Measurements from ENCODE around the gene RALGPS2. TPM values are rescaled to one million over a fixed set of nuclear protein-coding genes. Genes with fewer than 3 reads are reported as not detected.
"Not testable (repeated sequence)": the region's sequence is repeated elsewhere in the genome, so short reads cannot be mapped to it uniquely, and the experiment has no call there.

Gene RALGPS2
- polyA plus RNA-seq, 1 donor from 2014 or later = 257 TPM

- H3K27me3 Mint-ChIP-seq = no peaks in the 10 kb centered on the region
- peaks cover 0 to 2% (median 0%) of the 10 kb centered on the region in 3 donors for H3K9me3 Mint-ChIP-seq
- peaks cover 22% of the 10 kb centered on the region for H3K36me3 Mint-ChIP-seq
- H3K4me1 Mint-ChIP-seq = peaks cover 12 to 34% (median 16%) of the 10 kb centered on the region in 3 donors
- no peak overlapping the region for H3K4me3 Mint-ChIP-seq
- H3K27ac Mint-ChIP-seq = peak overlapping the region in 1 of 3 donors; percentile 4
Measured at GRCh38 chr1:178825167-178825566, 100.1 kb downstream of the RALGPS2 start.

GRCh38 chr1:178844436-178844835 is 119.4 kb downstream of the RALGPS2 start:
- Mint-ChIP-seq H3K27ac (peak overlapping the region in 1 of 3 donors; percentile 21), H3K4me3 (no peak overlapping the region), H3K4me1 (peaks cover 0 to 7% (median 4%) of the 10 kb centered on the region in 3 donors), H3K36me3 (peaks cover 2% of the 10 kb centered on the region), H3K27me3 (no peaks in the 10 kb centered on the region), H3K9me3 (no peaks in the 10 kb centered on the region)

DNA sequence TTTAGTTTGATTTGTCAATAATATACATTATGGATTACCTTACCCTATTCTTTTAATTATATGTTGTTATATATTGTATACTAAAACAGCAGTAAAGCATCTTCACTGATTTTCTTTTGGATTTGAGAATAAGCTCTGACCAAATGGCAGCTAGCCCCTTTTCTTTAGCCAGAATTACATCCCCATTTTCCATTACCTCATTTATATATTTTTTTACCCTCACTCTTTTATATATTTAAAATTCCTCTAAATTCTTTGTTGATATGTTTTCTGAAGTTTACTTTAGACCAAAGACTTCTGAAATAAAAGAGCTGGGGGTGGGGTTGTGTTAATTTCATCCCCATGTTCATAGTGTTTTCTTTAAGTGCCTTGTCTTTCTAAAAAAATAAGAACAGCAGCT is 121.3 kb downstream of the RALGPS2 start:
- no peak overlapping the region for H3K4me3 Mint-ChIP-seq
- no peaks in the 10 kb centered on the region for H3K36me3 Mint-ChIP-seq
- no peaks in the 10 kb centered on the region for H3K9me3 Mint-ChIP-seq
- H3K27me3 Mint-ChIP-seq = no peaks in the 10 kb centered on the region
- peak overlapping the region in 2 of 3 donors; percentile 35 to 39 for H3K27ac Mint-ChIP-seq
- H3K4me1 Mint-ChIP-seq = peaks cover 0 to 15% (median 4%) of the 10 kb centered on the region in 3 donors

- no peak overlapping the region for H3K4me3 Mint-ChIP-seq
- H3K4me1 Mint-ChIP-seq = peaks cover 0 to 17% (median 4%) of the 10 kb centered on the region in 3 donors
- H3K27ac Mint-ChIP-seq = peak overlapping the region in 2 of 3 donors; percentile 60 to 88
- no peaks in the 10 kb centered on the region for H3K27me3 Mint-ChIP-seq
- peaks cover under 1% of the 10 kb centered on the region for H3K36me3 Mint-ChIP-seq
- H3K9me3 Mint-ChIP-seq = no peaks in the 10 kb centered on the region
Measured at GRCh38 chr1:178847396-178847849, 122.4 kb downstream of the RALGPS2 start.

- peak overlapping the region in 2 of 3 donors; percentile 60 to 78 for H3K27ac Mint-ChIP-seq
- H3K36me3 Mint-ChIP-seq, H3K4me3 Mint-ChIP-seq, H3K9me3 Mint-ChIP-seq, H3K27me3 Mint-ChIP-seq: not testable (repeated sequence)
- peaks cover 2 to 17% (median 4%) of the 10 kb centered on the region in 3 donors for H3K4me1 Mint-ChIP-seq
Measured at GRCh38 chr1:178847919-178848318, 122.9 kb downstream of the RALGPS2 start.

DNA sequence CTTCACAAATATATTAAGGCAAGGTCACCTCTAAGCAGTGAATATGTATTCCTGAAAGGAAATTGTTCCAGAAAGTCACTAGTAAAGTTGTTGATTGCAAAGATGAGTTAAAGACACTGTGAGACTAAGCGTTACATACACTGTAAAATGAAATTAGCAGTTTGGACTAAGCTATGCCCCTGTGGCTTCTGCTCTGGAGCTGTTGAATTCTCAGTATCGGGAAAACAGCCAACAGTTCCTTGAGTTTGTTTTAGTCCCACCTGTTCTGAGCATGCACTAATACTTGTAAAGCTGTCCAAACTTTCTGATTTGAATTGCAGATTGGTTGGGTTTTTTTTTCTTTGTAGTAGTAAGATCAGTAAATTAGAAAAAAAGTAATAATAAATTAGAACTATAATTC is 124.9 kb downstream of the RALGPS2 start:
- H3K27ac Mint-ChIP-seq = no peak overlapping the region
- H3K9me3 Mint-ChIP-seq = no peaks in the 10 kb centered on the region
- H3K4me1 Mint-ChIP-seq = peaks cover 2 to 17% (median 4%) of the 10 kb centered on the region in 3 donors
- no peaks in the 10 kb centered on the region for H3K27me3 Mint-ChIP-seq
- H3K4me3 Mint-ChIP-seq = no peak overlapping the region
- peaks cover 4% of the 10 kb centered on the region for H3K36me3 Mint-ChIP-seq

DNA sequence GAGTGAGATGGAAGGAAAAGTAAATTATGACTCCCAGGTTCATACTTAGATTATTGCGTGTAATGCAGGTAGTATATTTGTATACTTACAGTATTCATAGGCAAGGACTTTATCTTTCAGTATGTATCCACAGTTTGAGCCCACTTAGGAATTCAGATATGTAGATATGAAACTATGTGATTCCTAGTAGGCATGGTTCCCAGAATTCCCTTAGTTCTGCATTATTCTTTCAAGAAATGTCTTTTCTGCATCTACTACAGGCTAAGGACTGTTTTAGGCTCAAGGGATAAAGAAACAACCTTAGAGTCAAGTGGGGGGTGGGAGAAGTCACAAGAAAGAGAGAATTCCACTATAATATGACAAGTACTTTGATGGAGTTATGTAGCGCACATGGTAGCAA is 132.1 kb downstream of the RALGPS2 start:
- Mint-ChIP-seq H3K27me3 (no peaks in the 10 kb centered on the region), H3K36me3 (peaks cover 6% of the 10 kb centered on the region), H3K9me3 (no peaks in the 10 kb centered on the region), H3K27ac (peak overlapping the region in 2 of 3 donors; percentile 58 to 61), H3K4me3 (no peak overlapping the region), H3K4me1 (peaks cover 4 to 14% (median 6%) of the 10 kb centered on the region in 3 donors)

- Mint-ChIP-seq H3K36me3 (peaks cover 2% of the 10 kb centered on the region), H3K4me1 (peaks cover 15 to 47% (median 41%) of the 10 kb centered on the region in 3 donors), H3K27ac (peak overlapping the region; percentile 27 to 65 (median 46)), H3K4me3 (peak overlapping the region in 1 of 4 donors; percentile 20), H3K9me3 (no peaks in the 10 kb centered on the region), H3K27me3 (no peaks in the 10 kb centered on the region)
Measured at GRCh38 chr1:178862416-178862815, 137.4 kb downstream of the RALGPS2 start.

DNA sequence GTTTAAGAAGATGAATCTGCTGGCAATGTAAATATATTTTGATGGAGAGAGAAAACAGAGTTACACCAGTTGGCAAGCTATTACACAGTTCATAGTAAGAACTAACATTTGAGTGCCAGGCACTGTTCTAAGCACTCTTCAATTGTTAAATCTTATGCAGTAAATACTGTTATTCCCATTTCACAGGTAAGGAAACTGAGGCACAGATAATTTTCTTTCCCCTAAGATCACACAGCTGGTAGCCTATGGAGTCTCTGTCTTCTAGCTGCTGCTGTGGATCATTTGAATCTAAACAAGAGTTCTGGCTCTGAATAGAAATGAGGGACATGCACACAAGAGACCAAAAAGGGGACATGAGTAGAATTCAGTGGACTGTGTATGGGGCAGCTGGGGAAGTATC is 137.8 kb downstream of the RALGPS2 start:
- no peaks in the 10 kb centered on the region for H3K27me3 Mint-ChIP-seq
- peak overlapping the region in 1 of 4 donors; percentile 15 for H3K4me3 Mint-ChIP-seq
- H3K36me3 Mint-ChIP-seq = peaks cover 2% of the 10 kb centered on the region
- H3K4me1 Mint-ChIP-seq = peaks cover 19 to 52% (median 45%) of the 10 kb centered on the region in 3 donors
- no peaks in the 10 kb centered on the region for H3K9me3 Mint-ChIP-seq
- peak overlapping the region; percentile 7 to 65 (median 46) for H3K27ac Mint-ChIP-seq

DNA sequence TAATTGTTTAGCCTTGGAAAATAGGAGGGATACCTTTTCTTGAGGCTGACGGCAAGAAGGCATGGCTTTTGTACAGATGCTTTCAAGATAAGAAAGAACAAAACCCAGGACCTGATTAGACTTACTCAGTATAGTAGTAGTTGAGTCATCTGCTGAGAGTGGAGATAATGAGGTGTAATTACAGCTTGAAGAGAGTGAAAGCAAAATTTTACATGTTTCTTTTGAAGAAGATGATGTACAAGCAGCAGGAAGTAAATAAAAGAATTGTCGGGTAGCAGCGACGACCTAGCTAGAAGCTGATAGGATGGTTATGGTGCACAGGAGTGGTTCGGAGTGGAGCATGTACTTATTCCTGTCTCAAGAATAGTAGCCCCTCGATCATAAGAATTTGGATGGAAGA is 139.3 kb downstream of the RALGPS2 start:
- Mint-ChIP-seq H3K27me3 (no peaks in the 10 kb centered on the region), H3K36me3 (peaks cover 2% of the 10 kb centered on the region), H3K27ac (peak overlapping the region; percentile 28 to 76 (median 65)), H3K4me3 (peak overlapping the region in 1 of 4 donors; percentile 29), H3K4me1 (peaks cover 19 to 53% (median 45%) of the 10 kb centered on the region in 3 donors), H3K9me3 (no peaks in the 10 kb centered on the region)

- Mint-ChIP-seq H3K4me1 (peaks cover 17 to 49% (median 46%) of the 10 kb centered on the region in 3 donors), H3K9me3 (no peaks in the 10 kb centered on the region), H3K27me3 (no peaks in the 10 kb centered on the region), H3K4me3 (peak overlapping the region in 1 of 4 donors; percentile 48), H3K27ac (peak overlapping the region; percentile 75 to 89 (median 82)), H3K36me3 (peaks cover under 1% of the 10 kb centered on the region)
Measured at GRCh38 chr1:178867670-178868069, 142.6 kb downstream of the RALGPS2 start.

DNA sequence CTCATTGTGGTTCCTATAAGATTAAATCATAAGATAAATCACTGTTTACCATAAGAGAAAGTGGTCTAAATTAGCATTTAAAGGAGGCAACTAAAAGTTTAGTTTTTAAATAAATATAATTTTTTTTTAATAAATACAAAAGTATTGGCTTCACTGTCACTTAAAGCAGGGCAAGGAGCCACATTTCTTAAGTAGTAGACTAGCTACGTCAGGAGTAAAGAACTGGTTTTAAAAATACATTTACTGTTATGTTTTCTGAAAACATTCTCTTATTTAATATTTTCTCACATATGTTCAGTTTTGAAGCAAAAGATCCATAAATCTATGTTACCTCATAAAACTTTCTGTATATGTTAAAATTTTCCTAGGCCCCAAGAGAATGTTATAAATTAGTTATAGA is 143.7 kb downstream of the RALGPS2 start:
- no peak overlapping the region for H3K27ac Mint-ChIP-seq
- H3K4me3 Mint-ChIP-seq = no peak overlapping the region
- no peaks in the 10 kb centered on the region for H3K27me3 Mint-ChIP-seq
- H3K4me1 Mint-ChIP-seq = peaks cover 13 to 42% (median 37%) of the 10 kb centered on the region in 3 donors
- peaks cover 4% of the 10 kb centered on the region for H3K36me3 Mint-ChIP-seq
- H3K9me3 Mint-ChIP-seq = no peaks in the 10 kb centered on the region

- Mint-ChIP-seq H3K27me3 (no peaks in the 10 kb centered on the region), H3K4me3 (no peak overlapping the region), H3K36me3 (peaks cover 4% of the 10 kb centered on the region), H3K9me3 (no peaks in the 10 kb centered on the region), H3K27ac (no peak overlapping the region), H3K4me1 (peaks cover 13 to 37% (median 35%) of the 10 kb centered on the region in 3 donors)
Measured at GRCh38 chr1:178869119-178869697, 144.2 kb downstream of the RALGPS2 start.

DNA sequence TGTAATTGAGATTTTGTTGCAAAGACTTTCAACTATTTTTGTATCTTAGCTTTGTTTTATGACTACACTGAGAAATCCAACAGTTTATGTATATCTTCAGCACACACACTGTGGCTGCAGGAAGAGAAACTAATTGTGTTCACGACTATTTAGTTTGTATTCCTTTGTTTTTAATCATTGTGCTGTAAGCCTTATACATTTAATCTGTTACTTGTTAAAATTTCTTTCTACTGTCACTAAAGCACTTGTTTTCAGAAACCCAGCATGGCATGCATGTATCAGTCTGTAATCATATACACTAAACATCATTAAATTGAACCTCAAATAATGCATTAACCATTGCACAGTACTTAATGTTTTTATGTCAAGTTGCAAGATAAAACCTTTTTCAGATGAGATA is 145.2 kb downstream of the RALGPS2 start:
- H3K27me3 Mint-ChIP-seq = no peaks in the 10 kb centered on the region
- H3K9me3 Mint-ChIP-seq = no peaks in the 10 kb centered on the region
- peaks cover 10 to 33% (median 30%) of the 10 kb centered on the region in 3 donors for H3K4me1 Mint-ChIP-seq
- H3K4me3 Mint-ChIP-seq = no peak overlapping the region
- H3K27ac Mint-ChIP-seq = peak overlapping the region in 1 of 3 donors; percentile 46
- peaks cover 4% of the 10 kb centered on the region for H3K36me3 Mint-ChIP-seq

GRCh38 chr1:178870944-178871343 is 145.9 kb downstream of the RALGPS2 start, which contains the start of gene ANGPTL1:
Gene ANGPTL1, minus strand, starts transcription at chr1:178871077. Its CDS starts 5,301 bp downstream, at chr1:178865776.
- Mint-ChIP-seq H3K9me3 (no peaks in the 10 kb centered on the region), H3K4me1 (peaks cover 11 to 31% (median 27%) of the 10 kb centered on the region in 3 donors), H3K27ac (peak within 1 kb of the TSS; percentile 11 to 78 (median 51)), H3K4me3 (no peak within 1 kb of the TSS), H3K36me3 (peaks cover 4% of the 10 kb centered on the region), H3K27me3 (no peaks in the 10 kb centered on the region)
